Vagina (tissue), 2 donors: Measurements from ENCODE around the gene TRIM72.

Source experiments
- POLR2A ChIP-seq, 2 donors: fragments of 450-650 bp; IDR thresholded peaks; one replicate each; pipeline ENCODE4 v1.6.1; 2017; ENCODE audit warnings: antibody characterized with exemption in 2 of 2, mild to moderate bottlenecking in 2 of 2, moderate library complexity in 2 of 2
- POLR2AphosphoS5 ChIP-seq, 2 donors: sonication (generic); formaldehyde crosslinking; IDR thresholded peaks; one replicate each; pipeline ENCODE4 v1.9.0; 2017; ENCODE audit warnings: antibody characterized with exemption in 2 of 2, mild to moderate bottlenecking in 2 of 2, low read depth in 1 of 2; ENCODE audit not compliant: insufficient read depth in 1 of 2
- TF ChIP-seq, protein P1 (sequence below), 3 experiments: fragments of 450-650 bp in 2 of 3; fragments of 200-600 bp in 1 of 3; sonication (generic) in 1 of 3; IDR thresholded peaks; one replicate each; pipeline ENCODE4 v1.5.1; 2017 to 2019; ENCODE audit warnings: antibody characterized with exemption in 3 of 3, mild to moderate bottlenecking in 2 of 3, moderate library complexity in 2 of 3

DNA sequence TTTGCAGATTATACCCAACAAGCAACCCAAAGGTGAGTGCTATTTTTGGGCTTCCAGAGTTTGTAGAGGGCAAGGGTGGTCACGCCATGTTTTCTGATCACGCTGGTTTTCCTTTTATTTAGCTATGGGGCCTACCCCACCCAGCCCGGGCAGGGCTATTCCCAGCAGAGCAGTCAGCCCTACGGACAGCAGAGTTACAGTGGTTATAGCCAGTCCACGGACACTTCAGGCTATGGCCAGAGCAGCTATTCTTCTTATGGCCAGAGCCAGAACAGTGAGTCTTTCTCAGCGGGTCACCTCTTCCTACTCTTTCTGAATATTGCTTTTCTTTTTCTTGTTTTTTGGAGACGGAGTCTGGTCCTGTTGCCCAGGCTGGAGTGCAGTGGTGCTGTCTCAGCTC, 31.5 kb upstream of the TRIM72 start:
- TF ChIP-seq, protein P1, sequence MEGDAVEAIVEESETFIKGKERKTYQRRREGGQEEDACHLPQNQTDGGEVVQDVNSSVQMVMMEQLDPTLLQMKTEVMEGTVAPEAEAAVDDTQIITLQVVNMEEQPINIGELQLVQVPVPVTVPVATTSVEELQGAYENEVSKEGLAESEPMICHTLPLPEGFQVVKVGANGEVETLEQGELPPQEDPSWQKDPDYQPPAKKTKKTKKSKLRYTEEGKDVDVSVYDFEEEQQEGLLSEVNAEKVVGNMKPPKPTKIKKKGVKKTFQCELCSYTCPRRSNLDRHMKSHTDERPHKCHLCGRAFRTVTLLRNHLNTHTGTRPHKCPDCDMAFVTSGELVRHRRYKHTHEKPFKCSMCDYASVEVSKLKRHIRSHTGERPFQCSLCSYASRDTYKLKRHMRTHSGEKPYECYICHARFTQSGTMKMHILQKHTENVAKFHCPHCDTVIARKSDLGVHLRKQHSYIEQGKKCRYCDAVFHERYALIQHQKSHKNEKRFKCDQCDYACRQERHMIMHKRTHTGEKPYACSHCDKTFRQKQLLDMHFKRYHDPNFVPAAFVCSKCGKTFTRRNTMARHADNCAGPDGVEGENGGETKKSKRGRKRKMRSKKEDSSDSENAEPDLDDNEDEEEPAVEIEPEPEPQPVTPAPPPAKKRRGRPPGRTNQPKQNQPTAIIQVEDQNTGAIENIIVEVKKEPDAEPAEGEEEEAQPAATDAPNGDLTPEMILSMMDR (IDR thresholded peaks at IDR 0.05): no peak
- no peak for TF ChIP-seq POLR2A (IDR thresholded peaks at IDR 0.05)
- no peak for TF ChIP-seq POLR2AphosphoS5 (IDR thresholded peaks at IDR 0.05; ENCODE audit: insufficient read depth in 1 of 2, low read depth in 1 of 2)
